NCI-H2196 treated with DMSO at 0.1 percent for 48 hours (cell line): ENCODE results near the gene ATOH8.
"Not testable (repeated sequence)": the region's sequence is repeated elsewhere in the genome, so short reads cannot be mapped to it uniquely, and the experiment has no call there.

Experiments
- DNase-seq: peaks from one replicate; lab custom pipeline; 2025; ENCODE audit not compliant: unreplicated experiment; lab: John Stamatoyannopoulos, UW

The ATOH8 gene, protein sequence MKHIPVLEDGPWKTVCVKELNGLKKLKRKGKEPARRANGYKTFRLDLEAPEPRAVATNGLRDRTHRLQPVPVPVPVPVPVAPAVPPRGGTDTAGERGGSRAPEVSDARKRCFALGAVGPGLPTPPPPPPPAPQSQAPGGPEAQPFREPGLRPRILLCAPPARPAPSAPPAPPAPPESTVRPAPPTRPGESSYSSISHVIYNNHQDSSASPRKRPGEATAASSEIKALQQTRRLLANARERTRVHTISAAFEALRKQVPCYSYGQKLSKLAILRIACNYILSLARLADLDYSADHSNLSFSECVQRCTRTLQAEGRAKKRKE

DNA sequence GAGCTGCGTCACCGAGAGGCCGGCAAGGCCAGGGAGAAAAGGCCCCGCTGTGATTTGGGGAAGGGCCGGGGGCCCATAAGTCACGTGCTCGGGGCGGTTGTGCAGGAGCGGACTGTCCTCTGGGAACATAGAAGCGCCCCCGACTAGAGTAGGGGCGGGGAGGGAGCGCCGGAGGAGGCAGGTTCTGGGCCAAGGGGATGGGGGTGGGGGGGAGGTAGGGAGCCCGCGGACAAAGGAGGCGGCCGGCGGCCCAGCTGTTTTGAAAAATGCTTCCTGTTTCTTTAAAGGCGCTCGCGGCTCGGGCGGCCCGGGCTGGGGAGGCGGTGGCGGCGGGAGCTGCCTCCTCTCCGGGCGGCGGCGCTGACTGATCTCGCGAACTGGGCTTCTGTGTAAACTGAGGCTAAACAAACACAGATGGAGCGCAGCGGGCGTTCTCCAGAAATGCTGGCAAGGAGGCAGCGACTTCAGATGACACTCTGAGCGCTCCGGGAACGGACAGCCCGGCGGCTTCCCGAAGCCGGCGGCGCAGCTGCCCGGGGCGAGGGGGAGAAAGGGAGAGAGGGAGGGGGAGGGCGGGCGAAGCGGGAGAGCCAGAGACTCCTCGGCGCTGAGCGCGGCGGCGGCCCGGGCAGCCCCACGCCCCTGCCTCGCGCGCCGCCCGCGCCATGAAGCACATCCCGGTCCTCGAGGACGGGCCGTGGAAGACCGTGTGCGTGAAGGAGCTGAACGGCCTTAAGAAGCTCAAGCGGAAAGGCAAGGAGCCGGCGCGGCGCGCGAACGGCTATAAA lies at the start of gene ATOH8:
Gene ATOH8, plus strand, starts transcription at position 467 of the 788 bp plus-strand sequence. Its CDS starts 199 bp downstream, at position 666.
- peak; percentile 26 for DNase-seq

DNA sequence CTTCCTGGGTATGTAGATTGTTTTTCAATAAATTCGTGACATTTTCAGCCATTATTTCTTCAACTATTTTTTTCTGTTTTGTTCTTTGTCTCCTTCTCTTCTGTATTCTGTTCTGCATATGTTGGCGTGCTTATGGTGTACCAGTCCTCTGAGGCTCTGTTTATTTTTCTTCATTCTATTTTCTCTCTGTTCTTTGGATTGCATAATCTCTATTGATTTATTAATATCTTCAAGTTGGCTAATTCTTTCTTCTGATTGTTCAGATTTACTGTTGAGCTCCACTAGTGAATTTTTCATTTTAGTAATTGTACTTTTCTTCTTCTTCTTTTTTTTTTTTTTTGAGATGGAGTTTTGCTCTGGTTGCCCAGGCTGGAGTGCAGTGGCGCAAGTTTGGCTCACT lies 49.8 kb upstream of the ATOH8 start:
- no peak for DNase-seq

DNA sequence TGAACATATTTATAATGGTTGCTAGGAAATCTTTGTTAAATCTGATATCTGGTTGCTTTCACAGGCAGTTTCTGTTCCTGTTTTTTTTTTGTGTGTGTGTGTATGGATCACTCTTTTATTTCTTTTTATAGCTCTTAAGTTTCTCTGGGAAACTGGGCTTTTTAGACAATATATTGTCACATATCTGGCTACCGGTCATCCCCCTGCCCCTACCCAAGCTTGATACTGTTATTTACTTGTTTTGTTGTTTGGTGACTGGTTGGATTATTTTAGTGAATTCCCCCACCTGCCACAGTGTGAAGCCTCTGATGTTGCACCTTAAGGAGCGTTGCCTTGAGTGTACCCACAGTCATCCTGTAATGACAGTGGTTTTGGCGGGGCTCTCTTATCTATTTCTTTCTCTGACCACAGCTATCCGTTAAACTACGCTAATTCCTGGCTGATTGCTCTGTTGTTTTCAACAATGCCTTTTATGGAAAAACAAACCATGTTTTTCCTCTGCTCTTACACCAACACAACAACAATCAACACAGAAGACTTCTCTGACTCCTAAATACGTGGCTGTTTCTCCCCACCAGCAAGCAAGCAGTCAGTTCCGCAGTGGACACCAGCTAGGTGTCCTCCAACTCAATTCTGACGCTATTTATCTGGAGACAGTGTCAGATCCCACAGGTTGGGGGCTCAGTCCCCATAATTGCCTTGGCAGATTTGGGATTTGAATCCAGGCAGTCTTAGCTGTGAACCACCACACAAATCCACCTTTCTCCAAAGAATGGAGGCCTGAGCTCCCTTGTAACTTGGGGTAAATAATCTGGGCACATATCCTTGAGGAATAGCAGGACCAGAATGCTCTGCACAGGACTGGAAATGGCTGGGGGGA lies 48.8 kb upstream of the ATOH8 start:
- no peak for DNase-seq

DNA sequence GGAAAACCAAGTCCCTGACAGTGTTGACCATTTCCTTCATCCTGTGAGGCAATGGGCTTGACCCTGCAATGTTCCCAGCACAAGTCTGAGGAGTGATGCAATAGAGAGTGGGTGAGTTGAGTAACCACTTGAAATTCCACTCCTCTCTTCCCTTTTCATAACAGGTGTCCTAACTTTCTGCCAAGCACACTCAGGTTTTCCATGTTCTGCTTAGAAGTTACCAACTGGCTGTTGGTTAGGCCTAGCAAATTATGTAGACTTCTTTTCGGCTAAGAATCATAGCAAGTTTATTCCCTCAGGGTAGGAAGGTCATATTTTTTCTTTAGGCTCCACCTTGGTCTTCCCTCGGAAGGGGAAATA lies 48.1 kb upstream of the ATOH8 start:
- no peak for DNase-seq

DNA sequence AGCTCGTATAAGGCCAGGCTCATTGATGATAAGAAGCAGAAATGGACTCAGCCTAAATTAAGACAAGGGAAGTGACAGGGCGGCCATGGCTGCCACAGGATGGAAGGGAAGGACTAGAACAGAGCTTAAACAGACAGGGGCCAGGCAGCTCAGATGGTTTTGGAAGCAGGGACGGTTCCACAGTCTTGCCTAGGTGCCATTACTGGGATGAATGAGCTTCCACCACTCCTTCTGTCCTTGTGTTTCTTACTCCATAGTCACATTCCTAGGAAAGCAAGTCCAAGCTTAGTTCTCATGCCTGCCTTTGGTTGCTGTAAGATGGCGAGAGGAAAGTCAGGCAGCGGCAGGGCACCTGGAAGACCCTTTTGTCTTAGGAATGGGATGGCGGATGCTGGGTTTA lies 47.7 kb upstream of the ATOH8 start:
- no peak for DNase-seq

DNA sequence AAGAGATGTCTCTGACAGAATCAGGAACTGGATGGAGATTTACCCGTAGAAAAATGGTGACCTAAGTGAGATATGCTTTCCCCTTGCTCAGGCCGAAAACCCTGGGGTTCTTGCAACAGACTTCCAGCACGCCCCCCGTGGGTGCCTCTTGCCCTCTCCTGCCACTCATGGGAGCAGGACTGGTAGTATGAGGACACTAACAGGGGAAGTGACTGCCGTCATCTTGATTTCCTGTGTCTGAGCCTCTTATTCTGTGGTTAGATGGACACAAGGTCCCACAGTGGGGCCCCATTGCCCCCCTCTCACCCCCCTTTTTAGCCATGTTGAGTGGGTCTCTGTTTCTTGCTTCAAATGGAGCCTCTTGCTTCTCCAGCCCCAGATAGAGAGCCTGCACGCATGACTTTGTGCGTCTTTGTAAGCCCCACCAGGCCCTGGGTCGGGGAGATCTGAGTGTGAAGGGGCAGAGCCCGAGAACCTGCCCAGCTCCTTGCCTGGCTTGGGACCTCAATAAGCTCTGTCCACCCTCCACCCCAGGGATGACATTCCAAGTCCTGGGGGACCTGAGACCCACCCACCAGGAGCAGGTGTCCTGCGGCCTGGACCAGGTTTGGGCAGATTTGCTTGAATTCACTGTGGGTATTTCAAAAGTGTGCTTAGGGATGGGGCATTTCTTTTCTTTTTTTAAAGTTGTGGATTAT lies 47.0 kb upstream of the ATOH8 start:
- DNase-seq, result no peak

DNA sequence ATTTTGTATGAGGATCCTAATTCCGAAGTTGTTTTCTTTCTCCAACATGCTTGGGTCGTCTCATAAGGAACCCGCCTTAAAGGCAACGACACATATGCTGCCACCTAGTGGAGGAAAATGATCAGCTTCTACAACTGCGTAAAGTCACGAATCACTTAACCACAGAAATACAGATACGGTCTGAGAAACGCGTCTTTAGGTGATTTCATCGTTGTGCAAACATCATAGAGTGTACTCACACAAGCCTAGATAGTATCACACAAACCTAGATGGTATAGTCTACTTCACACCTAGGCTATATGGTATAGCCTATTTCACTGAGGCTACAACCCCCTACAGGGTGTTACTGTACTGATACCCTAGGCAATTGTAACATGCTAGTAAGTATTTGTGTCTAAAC lies 46.5 kb upstream of the ATOH8 start:
- no peak for DNase-seq

DNA sequence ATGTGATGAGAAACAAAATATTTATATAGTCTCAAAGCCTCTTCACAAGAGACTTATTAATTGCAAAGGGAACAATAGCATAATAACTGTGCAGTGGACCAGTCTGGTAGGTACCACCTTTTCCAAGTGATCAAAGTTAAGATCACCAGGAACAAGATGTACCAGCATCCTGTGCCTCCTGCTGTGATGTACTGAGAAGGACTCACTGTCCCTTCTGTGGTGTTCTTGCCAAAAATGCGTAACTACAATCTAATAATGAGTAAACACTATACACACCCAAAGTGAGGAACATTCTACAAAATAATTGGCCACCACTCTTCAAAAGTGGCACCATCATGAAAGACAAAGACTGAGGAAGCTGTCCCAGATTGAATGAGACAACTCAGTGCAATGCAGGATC lies 45.1 kb upstream of the ATOH8 start:
- DNase-seq, result no peak

DNA sequence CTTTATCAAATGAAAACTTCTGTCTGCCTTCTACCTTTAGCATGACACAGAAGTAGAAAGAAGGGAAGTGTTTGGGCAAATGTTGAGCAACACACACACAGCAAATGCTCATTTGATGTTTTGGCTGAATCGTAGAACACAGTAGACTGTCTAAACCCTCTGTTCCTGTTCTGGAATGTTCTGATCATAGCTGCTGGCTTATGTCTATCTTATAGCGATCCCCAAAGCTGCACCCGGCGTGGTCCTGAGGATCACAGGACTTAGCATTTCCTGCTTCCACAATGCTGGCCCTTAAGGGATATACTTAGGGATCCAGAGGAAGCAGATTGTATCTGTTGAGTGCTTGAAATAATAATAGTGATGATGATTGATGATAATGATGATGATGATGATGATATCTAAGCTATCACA lies 44.4 kb upstream of the ATOH8 start:
- no peak for DNase-seq

DNA sequence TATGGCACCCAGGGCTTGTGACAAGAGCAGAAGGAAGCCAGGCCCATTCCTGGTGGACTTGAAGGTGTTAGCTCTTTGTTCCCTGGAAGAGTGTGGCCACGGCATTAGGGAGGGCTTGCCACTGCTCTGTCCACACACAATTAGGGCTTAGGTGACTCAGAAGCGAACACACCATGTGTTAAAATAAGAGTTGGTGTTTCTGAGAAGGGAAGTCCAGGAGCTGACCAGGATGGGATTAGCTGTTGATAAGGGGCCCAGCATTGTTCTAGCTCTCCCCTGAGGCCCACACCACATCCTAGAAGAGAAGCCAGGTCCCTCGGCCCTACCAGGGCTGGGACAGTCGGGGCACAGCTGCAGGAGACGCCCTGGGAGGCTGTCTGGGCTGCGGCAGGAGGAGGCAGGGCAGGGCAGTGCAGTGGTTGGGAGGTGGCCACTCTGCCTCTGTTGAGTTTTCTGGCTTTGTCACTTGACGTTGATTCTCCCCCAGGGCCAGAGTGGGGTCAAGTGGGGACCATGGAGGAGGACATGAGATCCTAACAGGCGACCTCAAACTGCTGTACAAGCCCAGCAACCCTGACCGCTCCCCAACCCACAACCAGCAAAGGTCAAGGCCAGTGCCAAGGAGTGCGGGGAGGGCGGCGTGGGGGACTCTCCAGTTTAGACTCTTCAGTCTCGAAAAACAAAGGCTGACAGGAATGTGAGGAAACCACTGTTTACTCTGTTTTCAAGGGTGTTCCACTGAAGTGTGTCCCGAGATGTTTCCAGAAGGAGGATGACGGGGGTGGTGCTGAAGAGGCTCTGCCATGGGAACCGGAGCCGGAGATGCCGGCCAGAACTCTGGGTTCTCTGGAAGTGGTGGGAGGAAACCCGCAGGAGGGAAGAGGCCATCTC lies 42.9 kb upstream of the ATOH8 start:
- no peak for DNase-seq

DNA sequence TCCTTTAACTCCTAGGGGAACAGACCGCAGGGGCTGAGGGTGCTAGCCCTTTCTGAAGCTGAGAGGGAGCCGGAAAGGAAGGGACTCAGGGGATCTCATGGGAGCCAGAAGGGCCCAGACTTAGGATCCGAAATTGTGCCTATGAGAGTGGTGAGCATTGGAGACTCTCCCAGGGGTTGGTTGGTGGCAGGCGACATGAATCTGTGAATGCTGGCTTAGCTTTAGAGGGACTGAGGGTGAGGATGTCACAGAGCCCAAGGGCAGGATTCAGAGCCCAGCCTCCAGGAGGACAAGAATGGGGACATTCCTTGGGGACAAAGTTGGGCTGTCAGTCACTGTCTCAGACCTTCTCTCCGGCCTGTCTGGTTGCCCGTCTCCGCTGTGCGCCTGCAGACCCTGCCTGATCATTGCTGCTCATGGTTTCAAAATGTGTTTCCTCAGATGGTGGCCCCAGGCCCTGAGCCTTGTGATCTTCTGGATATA lies 42.2 kb upstream of the ATOH8 start:
- no peak for DNase-seq

DNA sequence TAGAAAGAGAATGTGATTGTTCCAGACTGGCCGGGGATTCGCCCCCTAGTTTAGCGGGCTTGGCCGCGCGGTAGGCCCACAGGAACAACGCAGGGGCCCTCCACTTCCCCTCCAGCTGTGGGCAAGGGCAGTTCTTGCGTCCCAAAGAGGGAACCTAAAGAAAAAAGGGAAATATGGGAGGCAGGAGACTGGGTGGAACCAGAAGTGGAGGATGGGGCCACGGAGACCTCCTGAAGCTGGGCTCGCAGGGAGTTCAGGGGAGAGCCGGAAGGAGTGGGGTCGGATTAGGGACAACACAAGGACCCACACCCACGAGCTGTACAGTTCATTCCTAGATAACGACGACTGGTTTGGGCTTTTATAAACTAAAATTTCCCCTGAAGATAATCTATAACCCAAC lies 41.5 kb upstream of the ATOH8 start:
- DNase-seq, result no peak

DNA sequence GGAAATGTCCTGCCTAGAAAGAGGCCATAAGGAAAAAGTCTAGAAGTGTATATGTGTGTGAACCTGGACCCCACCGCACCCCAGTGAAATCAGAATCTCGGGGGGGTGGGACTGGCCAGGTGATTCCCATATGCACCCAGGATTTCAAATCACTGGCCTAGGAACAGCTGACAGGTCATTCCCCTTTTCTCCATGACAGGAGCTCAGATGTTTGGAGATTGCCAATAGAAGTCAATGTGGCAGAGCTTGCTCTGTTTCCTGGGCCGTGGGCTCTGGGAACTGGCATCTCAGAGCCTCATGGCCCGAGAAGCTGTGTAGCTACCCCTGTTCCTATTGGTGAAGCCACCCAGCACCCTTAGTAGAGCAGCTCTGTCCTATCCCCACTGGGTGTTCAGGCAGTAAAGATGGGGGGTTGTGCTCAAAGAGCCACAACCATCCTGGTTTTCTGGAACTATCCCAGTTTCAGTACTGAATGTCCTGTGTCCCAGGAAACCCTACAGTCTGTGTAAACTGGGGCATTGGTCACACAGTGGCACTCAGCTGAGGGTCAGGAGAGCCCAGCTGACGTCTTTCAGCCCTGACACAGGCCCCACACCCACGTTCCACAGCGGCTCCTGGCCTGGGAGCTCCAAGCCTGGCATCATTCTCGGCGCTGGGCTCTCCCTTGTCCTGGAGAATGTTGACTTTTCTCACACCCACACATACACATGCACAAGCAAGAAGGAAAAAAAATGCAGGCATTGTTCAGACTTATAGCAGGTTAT lies 40.8 kb upstream of the ATOH8 start:
- no peak for DNase-seq

DNA sequence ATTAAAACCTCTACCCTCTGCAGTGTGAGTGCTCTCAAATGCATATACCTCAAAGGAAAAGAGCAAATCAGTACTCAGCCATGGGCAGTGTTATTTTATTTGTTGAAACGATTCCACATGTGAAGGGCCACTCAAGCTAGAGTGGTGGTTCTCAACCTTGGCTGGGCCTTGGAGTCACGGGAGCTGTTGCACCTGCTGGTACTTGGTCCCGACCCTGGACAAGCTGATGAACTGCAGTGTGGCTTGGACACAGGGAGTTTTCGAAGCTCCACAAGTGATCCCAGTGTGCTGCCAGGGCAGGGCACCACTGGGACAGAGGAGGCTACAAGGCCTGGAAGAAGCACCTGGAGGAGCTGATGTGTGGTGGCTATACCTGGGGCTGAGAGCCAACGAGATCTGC lies 40.0 kb upstream of the ATOH8 start:
- DNase-seq, result peak; percentile 27

DNA sequence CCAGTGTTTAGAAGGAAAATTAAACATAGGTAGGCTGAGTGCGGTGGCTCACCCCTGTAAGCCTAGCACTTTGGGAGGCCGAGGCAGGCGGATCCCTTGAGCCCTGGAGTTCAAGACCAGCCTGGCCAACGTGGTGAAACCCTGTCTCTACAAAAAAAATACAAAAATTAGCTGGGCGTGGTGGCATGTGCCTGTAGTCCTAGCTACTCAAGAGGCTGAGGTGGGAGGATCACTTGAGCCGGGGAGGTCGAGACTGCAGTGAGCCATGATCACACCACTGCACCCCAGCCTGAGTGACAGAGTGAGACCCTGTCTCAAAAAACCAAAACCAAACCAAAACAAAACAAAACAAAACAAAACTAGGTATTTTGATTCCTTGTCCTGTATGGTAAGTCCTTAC lies 39.4 kb upstream of the ATOH8 start:
- not testable (repeated sequence) for DNase-seq

DNA sequence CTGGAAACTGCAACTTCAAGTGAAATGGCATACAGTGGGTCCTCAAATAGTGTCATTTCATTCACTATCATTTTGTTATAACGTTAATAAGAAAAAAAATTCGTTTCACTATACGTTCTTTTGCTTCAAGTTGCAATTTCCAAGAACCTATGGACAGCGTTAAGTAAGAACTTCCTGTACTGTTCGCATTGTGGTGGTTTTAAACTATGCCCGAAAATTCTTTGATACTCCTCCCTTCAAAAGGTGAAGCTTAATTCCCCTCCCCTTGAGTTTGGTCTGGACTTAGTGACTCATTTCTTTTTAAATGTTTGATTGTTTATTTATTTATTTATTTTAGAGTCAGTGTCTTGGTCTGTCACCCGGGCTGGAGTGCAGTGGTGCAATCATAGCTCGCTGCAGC lies 39.0 kb upstream of the ATOH8 start:
- no peak for DNase-seq

DNA sequence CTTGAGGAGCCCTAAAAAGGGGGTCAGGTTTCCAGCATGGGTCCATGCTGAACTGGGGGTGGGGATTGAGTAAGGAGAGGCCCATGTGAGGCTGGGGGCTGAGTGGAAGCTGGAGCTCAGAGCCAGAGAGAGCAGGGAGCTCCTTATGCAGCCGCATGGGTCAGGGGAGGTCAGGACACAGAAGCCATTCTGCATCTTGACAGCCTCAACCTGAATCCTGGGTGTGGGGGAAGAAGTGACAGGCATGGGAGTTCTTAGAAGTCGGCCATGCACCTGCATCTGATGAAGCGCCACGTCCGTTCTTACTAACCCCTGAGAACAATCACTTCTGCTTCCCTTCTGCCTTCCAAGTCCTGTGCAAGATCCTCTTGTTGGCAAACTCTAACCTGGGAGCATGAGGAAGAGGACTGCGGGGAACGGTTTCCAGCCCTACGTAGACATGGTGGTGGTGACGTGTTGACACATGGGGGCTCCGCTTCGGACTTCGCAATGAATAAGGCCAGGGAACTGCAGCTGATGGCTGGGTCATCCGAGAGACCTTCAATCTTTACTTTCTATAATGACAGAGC lies 37.4 kb upstream of the ATOH8 start:
- no peak for DNase-seq

DNA sequence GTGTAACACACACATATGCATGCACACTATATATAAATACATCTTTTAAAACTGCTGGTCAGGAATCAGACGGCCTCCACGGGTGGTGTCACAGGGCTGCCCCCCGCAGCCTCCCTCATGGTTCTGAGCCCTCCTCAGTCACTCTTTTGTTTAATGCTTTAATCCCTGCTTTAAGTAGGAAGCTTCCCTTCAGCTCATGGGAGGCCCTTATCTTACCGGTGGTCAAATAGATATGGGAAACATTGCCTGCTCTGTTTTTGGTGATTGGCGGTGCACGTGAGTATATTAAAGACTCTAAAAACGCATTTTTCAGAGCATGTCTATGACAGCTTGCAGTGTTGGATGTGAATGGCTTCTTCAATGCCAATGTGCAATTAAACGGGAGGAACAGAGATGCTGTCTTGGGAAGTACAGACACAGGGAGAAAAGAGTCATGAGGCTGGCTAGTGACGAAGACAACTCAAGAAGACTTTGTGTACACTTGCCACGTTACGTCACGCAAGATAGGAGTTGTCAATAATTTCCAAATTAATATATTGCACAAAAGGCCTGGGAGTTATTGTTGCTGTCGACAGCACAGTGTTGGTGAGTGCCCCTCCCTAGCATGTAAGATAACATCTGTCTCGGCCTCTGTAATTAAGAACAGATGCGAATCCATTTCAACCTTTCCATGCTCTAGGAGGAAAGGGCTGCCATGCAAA lies 36.3 kb upstream of the ATOH8 start:
- no peak for DNase-seq
